GM12878 (cell line): ENCODE measurements around the gene WFS1. TPM values are rescaled to one million over a fixed set of nuclear protein-coding genes. Genes with fewer than 3 reads are reported as not detected.

Experiments used
- ATAC-seq: fragments of 200-7000 bp; cut with Tn5 transposase; 3 replicates; pipeline ENCODE4 v1.9.1; 2020; ENCODE audit warnings: mild to moderate bottlenecking, moderate library complexity
- BruUV-seq: library from RNA; stranded (reverse); fragments of 400-500 nt; replicated peaks from 2 replicates; lab custom pipeline; 2021; lab: Mats Ljungman, UMichigan
- CTCF ChIA-PET: fragments of 300-600 bp; sonication (Branson Sonifier 250); formaldehyde crosslinking; extraction: SDS; loops from one replicate; lab custom pipeline; 2021; ENCODE audit warnings: inconsistent platforms; lab: Yijun Ruan, JAX
- POLR2A ChIA-PET: fragments of 350-600 bp; formaldehyde crosslinking; extraction: SDS; loops from one replicate; lab custom pipeline; 2021; ENCODE audit warnings: inconsistent platforms; lab: Charles Lee
- RAD21 ChIA-PET: fragments of 300-600 bp; sonication (Branson Sonifier 250); formaldehyde crosslinking; loops from one replicate; lab custom pipeline; 2023; ENCODE audit warnings: antibody characterized with exemption; ENCODE audit not compliant: unreplicated experiment; lab: Charles Lee
- SMC1A ChIA-PET: fragments of 300-600 bp; sonication (Branson Sonifier 250); formaldehyde crosslinking; loops from one replicate; lab custom pipeline; 2023; ENCODE audit not compliant: unreplicated experiment, uncharacterized antibody; lab: Charles Lee
- DNase-seq: peaks from one replicate; pipeline ENCODE4 v3.0.0-alpha.2; 2011; ENCODE audit warnings: low read depth, low spot score
- FAIRE-seq: peaks from 3 replicates; lab custom pipeline; 2011; peaks lifted over from hg19 to GRCh38; lab: Jason Lieb, UNC
- H2AFZ ChIP-seq: 2 replicates; pipeline ENCODE4 v1.6.0; 2011; ENCODE audit warnings: low read depth, low read length, control low read depth; ENCODE audit not compliant: control insufficient read depth
- H3K27ac ChIP-seq: 2 replicates; pipeline ENCODE4 v1.5.1; 2011; ENCODE audit warnings: control low read depth; ENCODE audit not compliant: control insufficient read depth, insufficient read depth
- H3K27me3 ChIP-seq, 2 experiments: replicated peaks in 1 of 2; 2 replicates each; pipeline versions ENCODE4 v1.6.0 to v1.6.1; 2011; ENCODE audit warnings: low read length in 1 of 2; ENCODE audit not compliant: control insufficient read depth in 2 of 2, insufficient read depth in 2 of 2
- H3K36me3 ChIP-seq, 2 experiments: 2 replicates each; pipeline ENCODE4 v1.5.1; 2011; ENCODE audit warnings: low read length in 1 of 2; ENCODE audit not compliant: control insufficient read depth in 2 of 2, insufficient read depth in 2 of 2
- H3K4me1 ChIP-seq: 2 replicates; pipeline ENCODE4 v1.6.1; 2011; ENCODE audit warnings: mild to moderate bottlenecking, low read length, moderate library complexity, mixed read lengths; ENCODE audit not compliant: control insufficient read depth, insufficient read depth
- H3K4me2 ChIP-seq: 2 replicates; pipeline ENCODE4 v1.6.0; 2011; ENCODE audit warnings: control low read depth; ENCODE audit not compliant: control insufficient read depth, insufficient read depth
- H3K4me3 ChIP-seq: fragments of 200-600 bp; sonication (generic); 2 replicates; pipeline ENCODE4 v1.5.1; 2016
- H3K79me2 ChIP-seq: 2 replicates; pipeline ENCODE4 v1.6.0; 2011; ENCODE audit warnings: low read length; ENCODE audit not compliant: control insufficient read depth, insufficient read depth
- H3K9ac ChIP-seq: 2 replicates; pipeline ENCODE4 v1.8.0; 2011; ENCODE audit warnings: low read length, control low read depth, mixed read lengths; ENCODE audit not compliant: control insufficient read depth, insufficient read depth
- H3K9me3 ChIP-seq: replicated peaks from 3 replicates; pipeline ENCODE4 v1.5.1; 2011; ENCODE audit warnings: mild to moderate bottlenecking, low read length; ENCODE audit not compliant: control insufficient read depth, insufficient read depth
- H4K20me1 ChIP-seq: 2 replicates; pipeline ENCODE4 v1.6.0; 2011; ENCODE audit not compliant: control insufficient read depth, insufficient read depth
- KAT2A ChIP-seq: conservative IDR thresholded peaks from 2 replicates; pipeline ENCODE4 v1.6.1; 2011; ENCODE audit warnings: low read depth, low read length; ENCODE audit not compliant: control insufficient read depth
- STAT3 ChIP-seq: IDR thresholded peaks from 2 replicates; pipeline ENCODE4 v1.6.1; 2011; ENCODE audit warnings: low read depth, low read length, improper control_type of control experiment
- ZNF24 ChIP-seq: fragments of 450-650 bp; IDR thresholded peaks from 2 replicates; pipeline ENCODE4 v1.6.1; 2017; ENCODE audit warnings: antibody characterized with exemption, mild to moderate bottlenecking
- ZZZ3 ChIP-seq: IDR thresholded peaks from 2 replicates; pipeline ENCODE4 v1.6.1; 2011; ENCODE audit warnings: low read depth; ENCODE audit not compliant: control insufficient read depth, insufficient read length
- WGBS: methylation state at CpG from one replicate; pipeline ENCODE4 v1.1.6; 2016; ENCODE audit warnings: low lambda C conversion rate; ENCODE audit not compliant: insufficient replicate concordance, insufficient coverage; ENCODE audit errors: missing lambda C conversion rate; 5-methylcytosine and 5-hydroxymethylcytosine counted together
- in situ Hi-C: fragments of 300-500 bp; cut with MboI; formaldehyde crosslinking; loops from 9 replicates; pipeline ENCODE4 v1.14.3; 2018; ENCODE audit warnings: mixed read lengths
- intact Hi-C: fragments of 100-400 bp; cut with micrococcal nuclease; formaldehyde crosslinking; loops from one replicate; pipeline ENCODE4 v1.14.2; 2022; ENCODE audit not compliant: unreplicated experiment
- polyA plus RNA-seq, 11 experiments: library from polyadenylated mRNA; depleted of rRNA in 4 of 11; unstranded in 6 of 11; stranded (reverse) in 5 of 11; fragments of >200 nt; fragmentation: Nextera tagmentation in 4 of 11; fragmentation: Illumina TruSeq in 1 of 11; extraction: Ambion mirVana in 4 of 11; extraction: Trizol in 1 of 11; gene quantifications; 1 replicate in 1 of 11; 2 replicates in 10 of 11; pipeline versions ENCODE4 v1.2.1 to v1.2.3, GENCODE V29; 2011 to 2016; ENCODE audit warnings: inconsistent platforms in 2 of 11, missing spikeins in 2 of 11, low read depth in 1 of 11
- total RNA-seq, 4 experiments: library from RNA; depleted of rRNA in 3 of 4; stranded (reverse); fragments of >200 nt in 3 of 4; fragmentation: Illumina TruSeq in 1 of 4; extraction: Trizol in 1 of 4; gene quantifications; 2 replicates each; pipeline versions ENCODE4 v1.2.1 to v1.2.3, GENCODE V29; 2013 to 2021

Gene WFS1
- total and polyA plus RNA-seq, 10 of the 15 experiments (the other 5 are each of a cell fraction or from before 2014, with no cell fraction given) = 0.31 to 4.7 (median 2.0) TPM

- no peak overlapping the region for H3K9ac ChIP-seq
- ATAC-seq (no peak; the same call in 2 of the 3 replicates), FAIRE-seq (no peak), DNase-seq (no peak)
- BruUV-seq = no TSS peak
- H3K4me1 ChIP-seq = peaks cover 10% of the 10 kb centered on the region; the same call in 1 of the 2 replicates
- H3K4me3 ChIP-seq = no peak overlapping the region
- SMC1A ChIA-PET = interaction anchor here (2.3 to 9.1 kb wide), 3 partner anchors 12 to 128 kb away, joined by 7 to 96 read pairs (median 57); no protein-coding TSS in a partner anchor
- 31% methylated on average over 10 of the region's 10 CpGs for WGBS
- RAD21 ChIA-PET = interaction anchor here (4.4 to 9.6 kb wide), 3 partner anchors 13 to 66 kb away, joined by 46 to 156 read pairs (median 65); no protein-coding TSS in a partner anchor
- POLR2A ChIA-PET = no interaction called here
- no peaks in the 10 kb centered on the region for H4K20me1 ChIP-seq
- CTCF ChIA-PET = interaction anchor here (0.6 to 15.8 kb wide), 5 partner anchors 11 to 611 kb away, joined by 3 to 419 read pairs (median 3); no protein-coding TSS in a partner anchor
- no peaks in the 10 kb centered on the region for H3K36me3 ChIP-seq
- H3K4me2 ChIP-seq = no peak overlapping the region
- H2AFZ ChIP-seq = no peak overlapping the region
- TF ChIP-seq KAT2A = no peak
- TF ChIP-seq ZZZ3 = no peak
- TF ChIP-seq ZNF24 = no peak
- no peak for TF ChIP-seq STAT3
- no peak overlapping the region for H3K27ac ChIP-seq
- in situ Hi-C loops = no loop called here
- no peaks in the 10 kb centered on the region for H3K9me3 ChIP-seq
- no peaks in the 10 kb centered on the region for H3K79me2 ChIP-seq
- intact Hi-C loops = no loop called here
- H3K27me3 ChIP-seq = no peaks in the 10 kb centered on the region
These were observed 6.7 kb upstream of the WFS1 start for GRCh38 chr4:6262847-6263487.
